PFSK-1 (cell line): ENCODE results near the gene ITPR3.

ENCODE experiments used
- FOXP2 ChIP-seq: optimal IDR thresholded peaks from 2 replicates; pipeline ENCODE3; 2011; ENCODE audit warnings: borderline replicate concordance, control low read depth, inconsistent platforms; ENCODE audit not compliant: insufficient read depth; ENCODE audit errors: extremely low read length, extremely low read depth
- POLR2AphosphoS5 ChIP-seq: IDR thresholded peaks from 2 replicates; pipeline ENCODE4 v1.6.1; 2012; ENCODE audit warnings: low read depth, mild to moderate bottlenecking, control low read depth, low read length, moderate library complexity
- REST ChIP-seq, 2 experiments: IDR thresholded peaks; 2 replicates each; pipeline versions ENCODE4 v1.6.1 to v1.8.0; 2011 to 2012; ENCODE audit warnings: low read depth in 2 of 2, low read length in 2 of 2, control low read depth in 1 of 2, inconsistent platforms in 1 of 2, mild to moderate bottlenecking in 1 of 2, moderate library complexity in 1 of 2; ENCODE audit not compliant: insufficient read depth in 1 of 2
- SIN3A ChIP-seq: IDR thresholded peaks from 2 replicates; pipeline ENCODE4 v1.6.1; 2012; ENCODE audit warnings: mild to moderate bottlenecking, low read length, moderate library complexity, borderline replicate concordance; ENCODE audit not compliant: insufficient read depth
- TAF1 ChIP-seq: IDR thresholded peaks from 2 replicates; pipeline ENCODE4 v1.6.1; 2012; ENCODE audit warnings: low read length, control low read depth, borderline replicate concordance; ENCODE audit not compliant: insufficient read depth

ITPR3 gene

GRCh38 chr6:33683051-33683571, 62.0 kb downstream of the ITPR3 start:
- no peak for TF ChIP-seq TAF1
- no peak for TF ChIP-seq REST (IDR thresholded peaks at IDR 0.05; ENCODE audit: insufficient read depth in 1 of 2, low read depth in 2 of 2, low read length in 2 of 2)
- no peak for TF ChIP-seq POLR2AphosphoS5
- TF ChIP-seq SIN3A, result no peak
- no peak for TF ChIP-seq FOXP2

- TF ChIP-seq TAF1 (no peak), REST (IDR thresholded peaks at IDR 0.05; ENCODE audit: insufficient read depth in 1 of 2, low read depth in 2 of 2, low read length in 2 of 2) (no peak), FOXP2 (no peak), POLR2AphosphoS5 (no peak), SIN3A (no peak)
These were observed 62.7 kb downstream of the ITPR3 start for GRCh38 chr6:33683576-33684427.

GRCh38 chr6:33684428-33684896, 63.3 kb downstream of the ITPR3 start:
- no peak for TF ChIP-seq POLR2AphosphoS5
- TF ChIP-seq SIN3A, result no peak
- TF ChIP-seq REST (IDR thresholded peaks at IDR 0.05; ENCODE audit: insufficient read depth in 1 of 2, low read depth in 2 of 2, low read length in 2 of 2), result no peak
- no peak for TF ChIP-seq TAF1
- TF ChIP-seq FOXP2, result no peak

GRCh38 chr6:33684983-33685382, 63.9 kb downstream of the ITPR3 start:
- TF ChIP-seq REST (IDR thresholded peaks at IDR 0.05; ENCODE audit: insufficient read depth in 1 of 2, low read depth in 2 of 2, low read length in 2 of 2), result no peak
- TF ChIP-seq SIN3A, result no peak
- TF ChIP-seq TAF1, result no peak
- no peak for TF ChIP-seq POLR2AphosphoS5
- TF ChIP-seq FOXP2, result no peak
